Neural progenitor cell (in vitro differentiated cells): ENCODE data around the gene KLF11. TPM values are rescaled to one million over a fixed set of nuclear protein-coding genes. Genes with fewer than 3 reads are reported as not detected.

Experiments
- DNase-seq: peaks from one replicate; pipeline ENCODE4 v3.0.0-alpha.2; 2016; ENCODE audit warnings: low spot score
- H2AFZ ChIP-seq: fragments of 200-600 bp; sonication (generic); replicated peaks from 2 replicates; pipeline ENCODE4 v1.6.1; 2016; ENCODE audit warnings: antibody characterized with exemption
- H3F3A ChIP-seq: fragments of 200-600 bp; sonication (generic); 2 replicates; pipeline ENCODE4 v1.6.1; 2016; ENCODE audit warnings: antibody characterized with exemption, low read depth
- H3K27ac ChIP-seq: fragments of 200-600 bp; sonication (generic); 2 replicates; pipeline ENCODE4 v1.5.1; 2016; ENCODE audit warnings: mild to moderate bottlenecking
- H3K27me3 ChIP-seq: fragments of 200-600 bp; sonication (generic); 2 replicates; pipeline ENCODE4 v1.6.1; 2016; ENCODE audit warnings: mild to moderate bottlenecking, moderate library complexity
- H3K36me3 ChIP-seq: fragments of 200-600 bp; sonication (generic); 2 replicates; pipeline ENCODE4 v1.5.1; 2016
- H3K4me1 ChIP-seq: fragments of 200-600 bp; sonication (generic); 2 replicates; pipeline ENCODE4 v1.6.1; 2016; ENCODE audit warnings: mixed run types
- H3K4me2 ChIP-seq: fragments of 200-600 bp; sonication (generic); 2 replicates; pipeline ENCODE4 v1.6.1; 2016
- H3K4me3 ChIP-seq: fragments of 200-600 bp; sonication (generic); 2 replicates; pipeline ENCODE4 v1.5.1; 2016
- H3K79me2 ChIP-seq: fragments of 200-600 bp; sonication (generic); 2 replicates; pipeline ENCODE4 v1.6.1; 2016; ENCODE audit warnings: low read depth
- H3K9ac ChIP-seq: fragments of 200-600 bp; sonication (generic); 2 replicates; pipeline ENCODE4 v1.6.1; 2016
- H3K9me3 ChIP-seq: fragments of 200-600 bp; sonication (generic); 2 replicates; pipeline ENCODE4 v1.5.1; 2016; ENCODE audit warnings: low read depth
- H4K20me1 ChIP-seq: fragments of 200-600 bp; sonication (generic); 2 replicates; pipeline ENCODE4 v1.6.1; 2016; ENCODE audit warnings: low read depth
- H3K27ac Mint-ChIP-seq: 3 replicates; pipeline ENCODE4 v1.8.0; 2021; ENCODE audit warnings: mixed read lengths
- H3K27me3 Mint-ChIP-seq: 2 replicates; pipeline ENCODE4 v1.8.0; 2022; ENCODE audit warnings: low read depth, mild to moderate bottlenecking, inconsistent platforms, moderate library complexity, mixed read lengths; ENCODE audit not compliant: insufficient read depth
- H3K36me3 Mint-ChIP-seq: 3 replicates; pipeline ENCODE4 v1.8.0; 2021; ENCODE audit warnings: mixed read lengths
- H3K4me1 Mint-ChIP-seq: 3 replicates; pipeline ENCODE4 v1.8.0; 2021; ENCODE audit warnings: mixed read lengths
- H3K4me3 Mint-ChIP-seq: 3 replicates; pipeline ENCODE4 v1.8.0; 2021; ENCODE audit warnings: mild to moderate bottlenecking, moderate library complexity, mixed read lengths
- H3K9me3 Mint-ChIP-seq: 3 replicates; pipeline ENCODE4 v1.8.0; 2020; ENCODE audit warnings: mixed read lengths
- CTCF ChIP-seq: fragments of 200-600 bp; sonication (generic); IDR thresholded peaks from 2 replicates; pipeline ENCODE4 v1.5.1; 2017; ENCODE audit warnings: antibody characterized with exemption, mild to moderate bottlenecking
- EZH2 ChIP-seq: fragments of 200-600 bp; sonication (generic); IDR thresholded peaks from 2 replicates; pipeline ENCODE4 v1.6.1; 2017; ENCODE audit warnings: antibody characterized with exemption, mild to moderate bottlenecking, moderate library complexity
- EZH2phosphoT487 ChIP-seq: fragments of 200-600 bp; sonication (generic); IDR thresholded peaks from 2 replicates; pipeline ENCODE4 v1.6.1; 2017; ENCODE audit warnings: antibody characterized with exemption
- total RNA-seq: library from RNA; depleted of rRNA; stranded (reverse); fragments of >200 nt; gene quantifications from 2 replicates; pipeline ENCODE4 v1.2.3, GENCODE V29; 2015; ENCODE audit warnings: low replicate concordance

Gene KLF11
- total RNA-seq, 1 donor from 2014 or later: 9.7 TPM

DNA sequence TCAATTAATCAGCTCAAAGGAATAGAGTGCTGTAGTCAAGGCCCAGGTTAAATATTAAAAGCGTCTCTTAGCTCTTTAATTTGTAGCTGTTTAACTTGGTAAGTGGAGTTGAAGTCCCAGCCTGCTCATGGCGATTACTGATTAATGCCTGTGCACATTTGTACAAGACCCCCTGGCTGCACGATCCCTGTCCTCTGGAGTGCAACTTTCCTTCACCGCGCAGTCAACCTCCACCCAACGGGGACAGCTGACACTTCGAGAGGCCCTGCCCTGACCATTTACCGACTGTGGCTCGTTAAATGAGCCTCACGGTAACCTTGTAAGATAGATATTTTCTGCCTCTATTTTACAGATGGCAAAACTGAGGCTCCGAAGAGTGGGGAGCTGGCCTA is 42.3 kb downstream of the KLF11 start:
- Histone ChIP-seq H3K4me3 (no peak overlapping the region), H3K9ac (no peak overlapping the region), H3K9me3 (no peaks in the 10 kb centered on the region), H4K20me1 (peaks cover 5% of the 10 kb centered on the region), H3K4me1 (peaks cover 1% of the 10 kb centered on the region), H2AFZ (no peak overlapping the region), H3K27ac (no peak overlapping the region), H3K79me2 (no peaks in the 10 kb centered on the region), H3K27me3 (peaks cover 41% of the 10 kb centered on the region), H3F3A (peaks cover 5% of the 10 kb centered on the region), H3K36me3 (no peaks in the 10 kb centered on the region), H3K4me2 (no peak overlapping the region)
- Mint-ChIP-seq H3K36me3 (no peaks in the 10 kb centered on the region), H3K27ac (no peak overlapping the region), H3K9me3 (no peaks in the 10 kb centered on the region), H3K27me3 (peaks cover 39% of the 10 kb centered on the region), H3K4me3 (no peak overlapping the region), H3K4me1 (peaks cover 16% of the 10 kb centered on the region)
- no peak for DNase-seq
- no peak for TF ChIP-seq EZH2
- TF ChIP-seq EZH2phosphoT487: no peak
- TF ChIP-seq CTCF: no peak

- Histone ChIP-seq H3K27ac (no peak overlapping the region), H2AFZ (no peak overlapping the region), H3F3A (no peaks in the 10 kb centered on the region), H3K36me3 (no peaks in the 10 kb centered on the region), H3K4me3 (no peak overlapping the region), H3K4me1 (no peaks in the 10 kb centered on the region), H3K9ac (no peak overlapping the region), H4K20me1 (no peaks in the 10 kb centered on the region), H3K27me3 (peaks cover 28% of the 10 kb centered on the region), H3K4me2 (no peak overlapping the region), H3K79me2 (no peaks in the 10 kb centered on the region), H3K9me3 (no peaks in the 10 kb centered on the region)
- Mint-ChIP-seq H3K27me3 (peaks cover 26% of the 10 kb centered on the region), H3K27ac (no peak overlapping the region), H3K9me3 (no peaks in the 10 kb centered on the region), H3K4me1 (peaks cover 10% of the 10 kb centered on the region), H3K36me3 (no peaks in the 10 kb centered on the region), H3K4me3 (no peak overlapping the region)
- DNase-seq: no peak
- no peak for TF ChIP-seq EZH2phosphoT487
- TF ChIP-seq CTCF: no peak
- no peak for TF ChIP-seq EZH2
These were observed 43.6 kb downstream of the KLF11 start for GRCh38 chr2:10086950-10087349.

GRCh38 chr2:10087360-10087759 is 44.0 kb downstream of the KLF11 start:
- H3F3A ChIP-seq: no peaks in the 10 kb centered on the region
- H3K27ac ChIP-seq: no peak overlapping the region
- no peak overlapping the region for H3K27ac Mint-ChIP-seq
- H3K4me1 ChIP-seq: no peaks in the 10 kb centered on the region
- TF ChIP-seq EZH2 (no peak), CTCF (no peak), EZH2phosphoT487 (no peak)
- H3K9me3 Mint-ChIP-seq: no peaks in the 10 kb centered on the region
- no peaks in the 10 kb centered on the region for H4K20me1 ChIP-seq
- no peak overlapping the region for H3K4me3 Mint-ChIP-seq
- H3K9ac ChIP-seq: no peak overlapping the region
- no peak overlapping the region for H3K4me3 ChIP-seq
- H2AFZ ChIP-seq: no peak overlapping the region
- DNase-seq: no peak
- no peaks in the 10 kb centered on the region for H3K36me3 Mint-ChIP-seq
- no peaks in the 10 kb centered on the region for H3K36me3 ChIP-seq
- H3K79me2 ChIP-seq: no peaks in the 10 kb centered on the region
- no peaks in the 10 kb centered on the region for H3K9me3 ChIP-seq
- H3K4me2 ChIP-seq: no peak overlapping the region
- H3K27me3 Mint-ChIP-seq: peaks cover 24% of the 10 kb centered on the region
- peaks cover 24% of the 10 kb centered on the region for H3K27me3 ChIP-seq
- H3K4me1 Mint-ChIP-seq: peaks cover 10% of the 10 kb centered on the region
